HEK293T (cell line): ENCODE data around the gene GULP1.

Source experiments
- CTCF ChIA-PET: fragments of 350-600 bp; formaldehyde crosslinking; extraction: SDS; loops from one replicate; lab custom pipeline; 2021; ENCODE audit warnings: antibody characterized with exemption, inconsistent platforms; lab: Yijun Ruan, JAX
- POLR2A ChIA-PET: fragments of 350-600 bp; formaldehyde crosslinking; extraction: SDS; loops from one replicate; lab custom pipeline; 2020; ENCODE audit warnings: antibody characterized with exemption, inconsistent platforms; lab: Yijun Ruan, JAX
- DNase-seq: peaks from one replicate; pipeline ENCODE4 v3.0.0; 2012; ENCODE audit warnings: mixed read lengths; ENCODE audit errors: extremely low spot score
- ARNT ChIP-seq: fragments of 450-650 bp; IDR thresholded peaks from 2 replicates; pipeline ENCODE4 v1.6.1; 2017; ENCODE audit warnings: mild to moderate bottlenecking
- BHLHE40 ChIP-seq: fragments of 450-650 bp; IDR thresholded peaks from 2 replicates; pipeline ENCODE4 v1.6.1; 2016; ENCODE audit warnings: mild to moderate bottlenecking, moderate library complexity, borderline replicate concordance
- CTBP1 ChIP-seq: fragments of 450-650 bp; IDR thresholded peaks from 2 replicates; pipeline ENCODE4 v1.6.1; 2016; ENCODE audit warnings: borderline replicate concordance
- ELF4 ChIP-seq: fragments of 450-650 bp; IDR thresholded peaks from 2 replicates; pipeline ENCODE4 v1.6.1; 2017; ENCODE audit warnings: antibody characterized with exemption
- FOXA1 ChIP-seq: fragments of 450-650 bp; IDR thresholded peaks from 2 replicates; pipeline ENCODE4 v1.6.1; 2016; ENCODE audit warnings: mild to moderate bottlenecking
- FOXK2 ChIP-seq: fragments of 450-650 bp; IDR thresholded peaks from 2 replicates; pipeline ENCODE4 v1.6.1; 2016; ENCODE audit warnings: mild to moderate bottlenecking
- FOXM1 ChIP-seq: fragments of 450-650 bp; IDR thresholded peaks from 2 replicates; pipeline ENCODE4 v1.6.1; 2017; ENCODE audit warnings: mild to moderate bottlenecking, borderline replicate concordance
- HDGF ChIP-seq: fragments of 450-650 bp; IDR thresholded peaks from 2 replicates; pipeline ENCODE4 v1.6.1; 2017; ENCODE audit warnings: antibody characterized with exemption, borderline replicate concordance
- L3MBTL2 ChIP-seq: fragments of 450-650 bp; conservative IDR thresholded peaks from 2 replicates; pipeline ENCODE4 v1.6.1; 2016; ENCODE audit warnings: mild to moderate bottlenecking
- LEF1 ChIP-seq: fragments of 450-650 bp; IDR thresholded peaks from 2 replicates; pipeline ENCODE4 v1.6.1; 2017; ENCODE audit warnings: mild to moderate bottlenecking, borderline replicate concordance
- NFRKB ChIP-seq: fragments of 450-650 bp; IDR thresholded peaks from 2 replicates; pipeline ENCODE4 v1.6.1; 2016; ENCODE audit warnings: mild to moderate bottlenecking, moderate library complexity
- PKNOX1 ChIP-seq: fragments of 450-650 bp; IDR thresholded peaks from 2 replicates; pipeline ENCODE4 v1.6.1; 2016
- SP1 ChIP-seq: fragments of 450-650 bp; IDR thresholded peaks from 2 replicates; pipeline ENCODE4 v1.6.1; 2017
- SUZ12 ChIP-seq: fragments of 450-650 bp; IDR thresholded peaks from 2 replicates; pipeline ENCODE4 v1.6.1; 2016; ENCODE audit warnings: mild to moderate bottlenecking
- TARDBP ChIP-seq: fragments of 450-650 bp; IDR thresholded peaks from 2 replicates; pipeline ENCODE4 v1.6.1; 2016
- ZNF384 ChIP-seq: fragments of 450-650 bp; IDR thresholded peaks from 2 replicates; pipeline ENCODE4 v1.6.1; 2016

The GULP1 gene

GRCh38 chr2:188441288-188441947, 149.7 kb downstream of the GULP1 start:
- CTCF ChIA-PET: no interaction called here
- DNase-seq: no peak
- POLR2A ChIA-PET: no interaction called here
- TF ChIP-seq SP1 (no peak), NFRKB (no peak), ELF4 (no peak), ARNT (no peak), FOXM1 (no peak), LEF1 (no peak), BHLHE40 (no peak), L3MBTL2 (no peak), ZNF384 (no peak)

- ChIA-PET POLR2A (no interaction called here), CTCF (interaction anchor here (0.6 kb wide), 1 partner anchor 45 kb away, joined by 5 read pairs; no protein-coding TSS in a partner anchor)
- TF ChIP-seq CTBP1: peak; percentile 43; the same call in 1 of the 2 replicates
- no peak for TF ChIP-seq HDGF
- TF ChIP-seq PKNOX1: peak; percentile 80
- TF ChIP-seq NFRKB: no peak
- peak; percentile 77; the same call in 1 of the 2 replicates for TF ChIP-seq ZNF384
- TF ChIP-seq TARDBP: no peak
- TF ChIP-seq L3MBTL2: no peak
- no peak for DNase-seq
Measured at GRCh38 chr2:188443207-188443606, 151.5 kb downstream of the GULP1 start.

- no peak for DNase-seq
- ChIA-PET CTCF (no interaction called here), POLR2A (no interaction called here)
- TF ChIP-seq ZNF384: no peak
- TF ChIP-seq HDGF: no peak
- no peak for TF ChIP-seq SUZ12
- no peak for TF ChIP-seq LEF1
- TF ChIP-seq BHLHE40: no peak
- TF ChIP-seq L3MBTL2: no peak
- no peak for TF ChIP-seq TARDBP
- TF ChIP-seq PKNOX1: no peak
- no peak for TF ChIP-seq FOXA1
Measured at GRCh38 chr2:188444106-188444835, 152.6 kb downstream of the GULP1 start.

- ChIA-PET POLR2A (no interaction called here), CTCF (no interaction called here)
- TF ChIP-seq SUZ12 (no peak), NFRKB (no peak), FOXK2 (no peak), PKNOX1 (no peak), HDGF (no peak), LEF1 (no peak), CTBP1 (no peak), BHLHE40 (no peak)
- DNase-seq: no peak
Measured at GRCh38 chr2:188449561-188449960, 157.9 kb downstream of the GULP1 start.

GRCh38 chr2:188449971-188450370, 158.3 kb downstream of the GULP1 start:
- ChIA-PET POLR2A (no interaction called here), CTCF (no interaction called here)
- TF ChIP-seq FOXA1 (no peak), FOXK2 (no peak), LEF1 (no peak), NFRKB (no peak), ARNT (no peak), TARDBP (no peak), ELF4 (no peak), FOXM1 (no peak)
- no peak for DNase-seq

- TF ChIP-seq HDGF (no peak), CTBP1 (no peak), LEF1 (no peak), ELF4 (no peak), FOXM1 (no peak), FOXA1 (no peak), TARDBP (no peak), BHLHE40 (no peak), SUZ12 (no peak), ARNT (no peak), FOXK2 (no peak), PKNOX1 (no peak)
- ChIA-PET CTCF (no interaction called here), POLR2A (no interaction called here)
- no peak for DNase-seq
Measured at GRCh38 chr2:188450732-188451483, 159.2 kb downstream of the GULP1 start.
